Stimulated activated CD4-positive, alpha-beta T cell treated with anti-CD3 and anti-CD28 coated beads, Interleukin-2, amount 100 ng/mL, for 48 hours (primary cell): Measurements from ENCODE around the gene SEC61A1.
A peak's percentile ranks its signal among the peaks of the same experiment; 100 is the strongest.

Experiments used
- DNase-seq, 2 donors: peaks; one replicate each; pipeline ENCODE4 v3.0.0-alpha.2; 2020

The SEC61A1 gene

DNA sequence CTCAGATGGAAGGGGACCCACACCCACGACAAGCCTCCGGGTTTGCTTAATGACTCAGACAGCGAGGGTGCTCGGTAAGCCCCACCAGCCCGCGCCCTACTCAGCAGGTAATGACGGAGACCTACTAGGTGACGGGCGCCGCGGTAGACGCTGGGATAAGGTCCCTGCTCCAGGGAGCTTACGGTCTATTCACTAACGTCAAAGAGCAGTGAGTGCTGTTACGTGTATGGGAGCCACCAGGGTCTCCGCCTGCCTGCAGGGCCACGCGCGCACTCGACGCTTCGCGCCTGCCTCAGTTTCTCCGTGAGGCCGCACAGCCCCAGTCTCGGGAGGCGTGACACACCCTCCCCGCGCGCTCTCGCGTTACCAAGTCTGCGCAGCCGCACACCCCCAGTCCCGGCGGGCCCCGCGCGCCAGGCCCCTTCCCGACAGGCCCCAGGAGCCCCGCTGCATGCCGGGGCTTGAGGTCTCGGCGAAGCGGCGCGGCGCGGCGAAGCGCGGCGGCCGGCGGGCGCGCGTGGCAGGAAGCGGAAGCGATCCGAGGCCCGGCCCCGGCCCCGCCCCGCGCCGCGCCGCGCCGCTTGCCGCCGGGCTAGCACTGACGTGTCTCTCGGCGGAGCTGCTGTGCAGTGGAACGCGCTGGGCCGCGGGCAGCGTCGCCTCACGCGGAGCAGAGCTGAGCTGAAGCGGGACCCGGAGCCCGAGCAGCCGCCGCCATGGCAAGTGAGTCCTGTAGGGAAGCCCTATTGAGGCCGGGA, at the start of gene SEC61A1:
Gene SEC61A1 (plus strand): TSS at position 601 of the 758 bp plus-strand sequence. CDS start 116 bp downstream, at position 717.
- peak; percentile 93 for DNase-seq

DNA sequence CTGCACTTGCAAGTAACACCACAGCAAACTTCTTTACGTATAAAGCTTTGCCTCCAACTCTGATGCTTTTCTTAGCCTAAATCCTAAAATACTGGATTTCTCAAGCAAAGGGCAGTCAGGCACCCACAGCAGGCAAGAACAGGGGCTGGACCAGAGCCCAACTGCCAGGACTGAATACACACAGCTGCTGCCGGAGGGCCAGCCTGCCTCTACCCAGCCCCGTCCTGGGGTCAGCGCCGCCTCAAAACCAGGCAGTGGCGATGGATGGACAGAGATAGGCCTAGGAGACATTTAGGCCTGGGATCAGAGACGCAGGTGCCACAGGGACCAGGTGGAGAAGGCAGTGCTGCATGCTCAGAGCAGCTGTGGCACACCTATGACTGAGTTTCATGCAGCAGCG, 47.6 kb upstream of the SEC61A1 start:
- no peak for DNase-seq

DNA sequence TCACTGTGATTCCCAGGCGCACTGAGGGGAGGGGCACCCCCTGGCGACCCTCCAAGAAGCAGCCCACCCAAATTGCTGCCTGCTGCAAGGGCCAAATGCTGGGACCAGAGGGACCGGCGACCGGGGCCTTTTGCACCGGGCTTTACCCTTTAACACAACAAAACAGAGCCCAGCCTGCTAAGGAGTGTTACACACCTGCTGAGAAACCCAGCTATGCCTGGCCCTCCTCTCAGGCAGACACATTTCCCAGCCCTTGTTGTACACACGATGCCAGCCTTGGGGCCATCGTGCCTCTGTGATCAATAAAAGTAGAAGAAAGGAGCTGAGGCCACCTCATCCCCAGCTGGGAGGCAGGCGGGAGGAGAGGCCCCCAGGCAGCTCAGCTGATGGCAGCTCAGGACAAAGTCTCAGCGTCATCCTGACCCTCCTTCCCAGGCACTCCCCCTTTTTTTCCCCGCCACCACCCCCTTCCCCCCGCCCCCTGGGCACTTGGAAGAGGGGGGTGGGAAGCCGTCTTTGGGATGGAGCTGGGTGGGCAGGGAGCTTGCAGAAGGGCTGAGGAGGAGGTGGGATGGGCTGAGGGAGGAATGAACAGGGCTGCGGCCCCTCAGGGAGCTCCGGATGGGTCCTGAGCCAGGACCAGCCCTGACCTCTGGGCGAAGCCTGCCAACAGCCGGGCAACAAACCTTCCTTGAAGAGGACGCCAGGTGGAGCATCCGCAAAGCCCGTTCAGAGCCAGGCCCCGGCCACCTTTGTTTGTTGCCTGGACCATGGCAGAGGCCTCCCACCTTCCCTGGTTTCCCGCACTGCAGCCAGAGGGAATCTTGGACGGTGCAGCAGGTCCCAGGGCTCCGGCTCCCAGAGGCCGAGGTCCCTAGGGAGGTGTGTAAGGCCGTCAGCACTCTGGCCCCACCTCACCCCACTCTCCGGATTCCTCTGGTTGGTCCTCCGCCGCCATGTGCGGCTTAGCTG, 45.9 kb upstream of the SEC61A1 start:
- DNase-seq: no peak

DNA sequence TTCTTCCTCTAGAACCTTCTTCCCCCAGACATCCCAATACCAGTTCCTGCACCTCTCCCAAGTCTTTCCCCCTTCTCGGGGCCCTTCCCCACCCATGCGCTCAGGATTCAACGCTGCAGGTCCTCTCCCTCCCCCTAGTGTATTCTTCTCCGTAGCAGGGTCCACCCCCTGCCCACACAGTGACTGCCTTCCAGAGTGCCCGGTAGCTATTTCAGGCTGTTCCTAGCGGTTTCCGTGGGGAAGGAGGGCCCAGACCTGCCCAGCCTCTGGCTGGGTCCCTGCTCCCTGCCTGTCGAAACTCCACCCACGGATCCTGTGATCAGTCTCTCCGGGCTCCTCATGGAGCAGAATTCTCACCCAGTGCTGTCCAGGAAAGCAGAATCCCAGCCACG, 45.2 kb upstream of the SEC61A1 start:
- no peak for DNase-seq

DNA sequence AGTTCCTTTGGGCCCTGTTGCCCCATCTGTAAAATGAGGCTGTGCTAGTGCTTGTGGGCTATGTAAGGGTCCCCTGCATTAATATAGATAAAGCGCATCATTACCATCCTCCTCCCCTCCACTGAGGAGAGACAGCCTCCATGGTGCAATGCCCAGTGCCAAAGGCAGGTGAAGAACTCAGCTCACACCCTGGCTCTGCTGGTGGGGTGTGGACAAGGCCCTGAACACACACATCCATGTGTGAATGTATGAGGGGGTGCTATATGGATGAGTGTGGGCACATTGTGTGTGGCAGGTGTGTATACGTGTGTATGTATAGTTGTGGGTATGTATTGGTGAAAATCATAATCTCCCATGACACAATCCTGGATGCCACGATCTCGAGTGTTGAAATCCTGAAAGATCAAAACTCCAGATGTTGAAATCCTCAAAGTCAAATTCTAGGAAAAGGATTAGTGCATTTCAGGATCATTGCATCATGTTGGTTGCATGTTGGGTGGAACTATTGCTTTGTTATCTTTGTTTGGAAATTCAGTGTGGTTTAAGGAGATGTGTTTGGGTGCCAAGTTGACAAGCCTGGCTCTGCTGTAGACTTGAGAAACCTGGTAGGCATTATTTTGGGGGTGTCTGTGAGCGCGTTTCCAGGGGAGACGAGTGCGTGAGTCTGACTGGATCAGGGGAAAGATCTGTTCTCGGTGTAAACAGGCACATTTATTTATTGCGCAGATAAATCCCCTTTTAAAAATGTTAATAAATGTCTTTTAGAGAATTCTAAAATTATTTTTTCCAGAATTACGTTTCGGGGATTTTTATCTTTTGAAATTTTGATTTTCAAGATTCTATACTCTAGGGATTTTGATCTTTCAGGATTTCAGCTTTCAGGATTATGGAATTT, 42.0 kb upstream of the SEC61A1 start:
- no peak for DNase-seq

DNA sequence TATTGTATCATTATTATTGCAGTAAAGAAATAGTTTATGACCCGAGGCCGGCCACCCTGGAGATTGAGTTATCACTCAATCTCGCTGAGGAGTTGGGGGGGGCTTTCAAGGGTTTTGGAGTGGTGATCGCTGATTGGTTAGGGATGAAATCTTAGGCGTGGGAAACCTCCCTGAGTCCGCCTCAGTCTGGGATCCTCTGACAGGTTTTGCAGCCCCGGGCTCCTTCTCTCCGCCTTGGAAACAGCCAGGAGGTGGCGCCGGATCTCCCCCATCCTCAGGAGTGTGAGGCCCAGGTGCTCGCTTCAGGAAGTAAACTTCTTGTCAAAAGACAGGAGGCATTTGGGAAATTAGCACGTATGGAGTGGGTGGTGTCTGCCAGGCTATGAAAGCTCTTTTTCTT, 41.1 kb upstream of the SEC61A1 start:
- DNase-seq: peak; percentile 6 to 9

DNA sequence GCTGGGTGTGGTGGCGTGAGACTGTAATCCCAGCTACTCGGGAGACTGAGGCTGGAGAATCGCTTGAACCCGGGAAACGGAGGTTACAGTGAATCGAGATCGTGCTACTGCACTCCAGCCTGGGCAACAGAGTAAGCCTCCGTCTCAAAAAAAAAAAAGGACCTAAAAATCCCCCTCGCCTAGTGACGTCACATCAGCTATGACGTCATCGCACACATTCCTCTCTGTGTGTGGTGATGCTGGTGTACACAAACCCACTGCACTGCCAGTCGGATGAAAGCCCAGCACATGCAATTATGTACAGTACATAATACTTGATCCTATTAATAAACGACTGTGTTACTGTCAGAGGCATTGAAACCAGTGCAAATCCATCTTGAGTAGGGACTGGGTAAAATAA, 40.2 kb upstream of the SEC61A1 start:
- no peak for DNase-seq

DNA sequence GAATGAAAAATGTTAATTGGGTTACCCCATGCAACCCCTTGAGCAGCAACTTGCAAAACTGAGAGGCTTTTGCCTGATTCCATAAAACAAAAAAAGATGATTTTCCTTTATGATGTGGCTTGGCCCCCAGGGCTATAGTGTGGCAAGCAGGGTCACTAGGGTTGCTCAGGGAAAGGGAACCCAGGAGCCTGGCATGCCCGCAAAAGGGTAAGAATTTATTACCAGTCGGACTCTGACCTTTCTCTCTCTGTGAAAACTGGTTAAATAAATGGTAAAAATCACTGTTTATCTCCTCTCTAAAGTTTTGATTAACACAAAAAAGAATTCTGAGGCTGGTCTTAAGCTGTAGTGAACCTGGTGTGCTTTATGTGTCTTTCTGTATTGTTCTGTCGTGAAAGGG, 37.7 kb upstream of the SEC61A1 start:
- DNase-seq: no peak

DNA sequence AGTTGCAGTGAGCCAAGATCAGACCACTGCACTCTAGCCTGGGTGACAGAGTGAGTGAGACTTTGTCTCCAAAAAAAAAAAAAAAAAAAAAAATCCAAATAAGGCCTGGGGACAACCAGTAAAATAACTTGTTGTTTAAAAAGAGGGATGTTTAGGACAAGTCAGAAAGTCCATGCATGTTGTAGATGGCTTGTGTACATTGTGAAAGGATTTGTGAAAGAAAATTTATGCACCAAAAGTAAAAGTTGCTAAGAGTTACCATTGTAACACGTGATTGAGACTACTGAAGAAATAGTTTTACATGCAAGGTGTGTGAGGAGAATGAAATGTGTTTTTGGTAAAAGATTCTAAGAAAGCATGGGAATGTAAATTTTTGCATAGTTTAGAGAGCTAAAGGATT, 35.7 kb upstream of the SEC61A1 start:
- DNase-seq: no peak

DNA sequence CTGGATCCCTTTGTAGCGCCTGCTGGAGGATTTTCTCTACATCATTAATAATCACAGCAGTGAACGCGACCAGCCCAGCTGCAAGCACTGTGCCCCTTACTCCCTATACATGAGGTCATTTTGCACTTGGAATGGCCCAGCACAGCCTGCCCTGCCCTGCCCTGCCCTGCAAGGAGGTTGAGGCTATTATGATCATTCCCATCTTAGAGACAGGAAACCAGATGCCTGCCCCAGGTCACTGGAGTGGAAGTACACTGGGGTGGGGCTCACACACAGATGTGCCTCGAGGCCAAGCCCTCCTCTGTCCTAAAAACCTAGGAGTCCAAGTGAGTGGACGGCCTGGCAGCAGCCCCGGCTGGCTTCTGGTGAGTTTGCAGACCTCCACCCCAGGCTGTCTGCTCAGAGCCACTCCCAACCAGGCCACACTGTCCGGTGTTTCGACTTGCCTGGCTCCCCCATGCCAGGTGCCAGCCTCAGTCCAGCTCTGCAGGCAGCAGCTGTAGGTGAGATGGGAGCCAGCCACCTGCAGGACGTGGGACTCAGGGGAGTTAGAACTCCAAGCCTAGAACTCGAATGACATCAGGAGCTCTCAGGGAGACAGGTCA, 30.4 kb upstream of the SEC61A1 start:
- no peak for DNase-seq

DNA sequence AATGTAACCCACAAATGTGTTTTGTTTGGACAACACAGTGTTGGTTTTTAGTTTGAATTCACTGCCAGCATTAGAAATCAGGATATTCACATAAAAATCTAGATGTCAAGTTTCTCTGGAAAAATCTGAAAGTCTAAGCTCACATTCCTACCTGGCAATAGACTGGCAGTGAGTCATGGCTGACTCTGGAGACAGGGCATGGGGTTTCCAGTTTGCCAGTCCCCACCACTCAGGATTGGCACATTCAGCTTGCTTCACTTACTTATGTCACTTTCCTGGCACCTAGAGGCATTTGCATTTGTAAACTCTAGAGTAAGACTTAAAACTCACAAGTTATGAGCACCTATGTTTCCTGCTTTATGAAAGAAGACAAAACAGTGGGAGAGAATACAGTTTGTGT, 19.1 kb upstream of the SEC61A1 start:
- DNase-seq: no peak

DNA sequence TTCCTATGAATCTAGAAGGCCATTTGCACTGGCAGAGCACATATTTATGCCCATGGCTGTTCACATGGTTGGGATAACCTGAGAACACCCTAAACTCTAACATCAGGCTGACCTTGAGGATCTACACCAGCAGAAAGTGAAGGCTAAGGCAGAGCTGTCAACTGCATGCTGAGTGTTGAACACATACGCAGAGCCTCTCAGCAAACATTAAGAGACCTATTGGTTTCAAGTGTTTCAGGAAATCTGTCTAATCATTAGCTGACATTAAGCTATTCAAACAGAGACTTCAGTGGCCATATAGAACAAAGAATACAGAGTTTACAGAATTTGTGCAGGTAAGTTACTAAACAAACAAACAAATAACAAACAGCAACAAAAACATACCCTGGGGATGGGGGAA, 16.1 kb upstream of the SEC61A1 start:
- DNase-seq: no peak

DNA sequence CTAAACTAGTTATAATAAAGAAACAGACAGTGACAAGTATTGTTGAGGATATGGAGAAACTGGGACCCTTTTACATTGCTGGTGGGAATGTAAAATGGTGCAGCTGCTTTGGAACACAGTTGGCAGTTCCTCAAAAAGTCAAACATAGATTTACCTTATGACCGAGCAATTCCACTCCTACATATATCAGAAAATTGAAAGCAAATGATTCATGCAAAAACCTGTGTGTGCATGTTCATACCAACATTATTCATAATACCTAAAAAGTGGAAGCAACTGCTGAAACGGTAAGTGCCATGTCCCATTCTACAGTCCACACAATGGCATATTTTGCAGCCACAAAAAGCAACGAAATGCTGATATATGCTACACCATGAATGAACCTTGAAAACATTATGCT, 12.2 kb upstream of the SEC61A1 start:
- DNase-seq: no peak

DNA sequence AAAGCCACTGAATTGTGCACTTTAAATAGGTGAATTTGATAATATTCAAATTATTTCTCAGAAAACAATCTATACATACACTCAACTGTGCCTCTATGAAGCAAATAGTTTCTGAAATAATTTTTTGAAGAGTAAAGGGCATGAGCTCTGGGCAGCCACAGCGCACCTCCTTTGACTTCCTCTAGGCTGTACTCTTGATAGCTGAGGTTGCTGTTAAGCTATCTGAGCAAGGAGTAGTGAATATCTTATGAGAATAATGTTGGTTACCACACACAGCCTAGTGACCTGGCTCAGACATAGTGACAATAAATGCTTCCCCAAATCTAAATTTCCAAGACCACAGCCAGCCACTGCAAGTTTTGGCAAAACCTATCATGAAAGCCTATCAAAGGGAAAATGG, 11.6 kb upstream of the SEC61A1 start:
- DNase-seq: no peak

DNA sequence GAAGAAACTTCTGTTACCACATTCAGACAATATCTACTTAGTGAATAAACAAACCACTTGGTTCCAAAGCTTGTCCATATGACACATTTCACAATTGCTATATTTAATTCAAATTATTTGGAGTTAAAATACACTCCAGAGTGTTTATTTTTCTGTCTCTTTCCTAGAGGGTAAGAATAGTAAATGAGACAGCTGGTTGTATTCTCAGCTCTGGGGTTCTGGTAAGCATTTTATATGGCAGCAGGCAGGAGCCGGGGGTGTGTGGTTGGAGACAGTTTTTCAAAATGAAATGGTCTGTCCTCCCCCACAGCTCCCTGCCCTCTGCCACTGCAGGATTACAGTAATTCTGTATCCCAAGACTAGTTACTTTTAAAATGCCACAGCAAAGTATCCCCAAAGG, 10.9 kb upstream of the SEC61A1 start:
- no peak for DNase-seq

DNA sequence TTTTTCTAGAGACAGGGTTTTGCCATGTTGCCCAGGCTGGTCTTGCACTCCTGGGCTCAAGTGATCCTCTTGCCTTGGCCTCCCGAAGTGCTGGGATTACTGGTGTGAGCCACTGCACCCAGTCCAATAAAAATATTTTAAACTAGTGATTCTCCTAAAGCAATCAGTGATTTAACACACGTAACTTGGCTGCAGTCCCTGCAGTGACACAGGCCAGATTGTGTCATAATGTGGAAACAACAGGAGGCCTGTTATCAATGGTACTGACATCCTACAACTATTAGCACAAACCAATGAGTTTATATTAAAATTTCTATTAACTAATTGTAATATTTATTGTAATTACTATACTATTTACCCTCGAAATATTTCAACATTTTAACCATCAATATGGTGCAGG, 1.6 kb upstream of the SEC61A1 start:
- no peak for DNase-seq

DNA sequence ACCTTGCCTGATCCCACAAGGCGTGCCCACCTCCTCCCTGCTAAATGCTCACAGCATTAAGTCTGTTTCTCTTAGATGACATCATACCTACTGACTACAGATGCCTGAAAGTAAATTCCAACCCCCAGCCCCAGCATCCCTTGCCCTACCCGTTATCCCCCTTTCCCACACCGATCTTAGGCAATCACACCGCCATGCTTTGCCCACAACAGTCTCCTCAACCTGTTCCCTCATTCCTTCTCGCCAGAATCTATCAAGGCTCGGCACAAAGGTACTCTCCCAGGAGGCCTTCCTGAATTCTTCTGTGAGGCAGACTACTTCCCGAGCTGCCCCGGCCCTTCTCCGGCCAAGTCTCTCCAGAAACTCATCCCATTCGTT, 789 bp upstream of the SEC61A1 start:
- no peak for DNase-seq

DNA sequence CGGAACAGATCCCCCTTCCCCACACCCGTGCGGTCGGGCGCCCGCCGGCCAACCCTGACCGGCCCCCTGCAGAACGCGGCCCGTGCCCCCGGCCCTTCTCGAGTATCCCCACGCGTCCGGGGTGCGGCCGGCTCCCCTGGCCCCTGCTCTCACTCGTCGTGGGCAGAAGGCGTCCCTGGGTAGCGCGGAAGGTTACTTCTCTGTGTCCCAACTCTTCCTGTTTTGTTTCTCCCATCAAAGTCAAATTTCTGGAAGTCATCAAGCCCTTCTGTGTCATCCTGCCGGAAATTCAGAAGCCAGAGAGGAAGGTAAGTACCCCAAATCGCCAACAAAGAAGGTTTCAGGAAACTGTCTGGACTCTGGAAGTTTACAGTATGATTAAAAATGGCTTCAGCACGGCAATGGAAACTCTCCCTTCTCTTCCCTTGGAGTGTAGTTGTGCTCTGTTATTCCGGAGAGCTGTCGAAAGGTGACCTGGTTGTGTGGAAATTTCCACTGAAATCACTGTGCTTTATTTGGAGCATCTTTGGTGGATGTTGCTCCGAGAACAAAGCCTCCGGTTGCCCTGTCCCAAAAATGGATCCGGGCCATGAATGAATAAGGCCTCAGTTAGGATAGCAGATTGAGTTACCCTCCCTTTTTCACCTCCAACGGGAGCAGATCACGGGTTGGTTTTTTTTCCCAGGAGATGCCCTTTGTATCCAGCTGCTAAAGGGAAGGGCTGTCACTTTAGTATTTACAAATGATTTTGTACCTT, 536 bp downstream of the SEC61A1 start:
- no peak for DNase-seq

DNA sequence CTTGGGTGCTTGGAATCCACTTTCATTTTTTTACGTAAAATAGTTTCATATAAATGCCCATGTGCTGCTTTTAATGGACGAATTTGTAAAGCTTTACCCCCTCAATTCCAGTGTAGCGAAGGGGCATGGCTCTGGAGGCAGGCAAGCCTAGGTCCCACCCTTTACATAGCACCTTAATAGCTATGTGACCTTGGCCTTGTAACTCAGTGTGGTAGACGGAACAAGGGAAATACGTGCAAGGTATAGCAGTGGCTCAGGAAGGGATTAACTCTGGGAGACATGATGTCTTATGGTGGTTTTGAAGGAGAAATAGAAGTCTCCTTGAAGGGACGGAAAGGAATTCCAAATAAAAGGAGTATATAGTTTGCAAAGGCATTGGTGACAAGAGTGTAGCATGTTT, 1.4 kb downstream of the SEC61A1 start:
- DNase-seq: no peak

DNA sequence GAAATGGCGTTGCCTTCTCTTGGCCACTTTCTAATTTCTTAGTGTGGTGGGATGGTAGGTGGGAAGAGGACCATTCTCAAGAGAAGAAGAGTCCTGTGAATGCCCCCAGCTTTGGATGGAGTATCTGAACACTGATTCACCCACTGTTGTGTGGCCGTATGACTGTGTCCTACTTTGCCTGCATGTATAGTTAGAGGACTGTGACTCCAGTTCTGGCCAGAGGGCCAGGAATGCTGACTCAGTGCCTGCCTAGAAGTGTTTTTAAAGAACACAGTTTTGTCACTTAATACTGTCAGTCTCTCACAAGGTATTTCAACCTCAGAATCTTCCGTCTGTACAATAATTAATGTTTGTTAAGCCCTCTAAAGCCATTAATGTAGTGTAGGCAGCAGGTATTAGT, 2.1 kb downstream of the SEC61A1 start:
- DNase-seq: no peak

DNA sequence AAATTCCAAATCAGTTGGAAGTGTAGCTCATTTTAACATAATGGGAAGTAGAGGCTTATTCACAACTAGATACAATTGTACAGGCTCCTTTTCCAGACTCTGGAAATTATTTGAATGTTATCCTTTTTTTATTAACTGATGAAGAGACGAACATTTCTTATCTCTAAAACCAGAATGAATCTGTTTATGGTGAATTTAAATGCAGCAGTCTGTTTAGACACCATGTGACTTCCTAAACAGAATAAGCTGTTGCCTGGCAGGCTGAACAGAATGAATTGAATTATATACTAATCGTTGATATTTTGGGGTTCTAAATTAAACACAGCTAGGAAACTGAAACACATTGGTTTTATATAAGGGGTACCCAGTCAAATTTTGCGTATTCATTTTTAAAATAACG, 4.0 kb downstream of the SEC61A1 start:
- no peak for DNase-seq
